GM06990 (cell line): ENCODE data around the gene GADD45B.
"Not testable (repeated sequence)": the region's sequence is repeated elsewhere in the genome, so short reads cannot be mapped to it uniquely, and the experiment has no call there.

Experiments used
- DNase-seq: peaks from one replicate; pipeline ENCODE4 v3.0.0-alpha.2; 2011; ENCODE audit not compliant: insufficient read length; ENCODE audit errors: extremely low read depth
- H3K27me3 ChIP-seq: replicated peaks from 2 replicates; pipeline ENCODE4 v1.6.0; 2011; ENCODE audit warnings: low read length; ENCODE audit not compliant: control insufficient read depth, insufficient read depth
- H3K36me3 ChIP-seq: 2 replicates; pipeline ENCODE4 v1.5.1; 2011; ENCODE audit warnings: low read length; ENCODE audit not compliant: control insufficient read depth, insufficient read depth
- H3K4me3 ChIP-seq: replicated peaks from 2 replicates; pipeline ENCODE4 v1.5.1; 2011; ENCODE audit warnings: low read depth, mild to moderate bottlenecking, control low read depth, low read length
- CTCF ChIP-seq: IDR thresholded peaks from 2 replicates; pipeline ENCODE4 v1.5.1; 2011; ENCODE audit warnings: low read length, control low read depth, mild to moderate bottlenecking, inconsistent platforms; ENCODE audit not compliant: insufficient read depth, poor library complexity, severe bottlenecking

GADD45B gene

DNA sequence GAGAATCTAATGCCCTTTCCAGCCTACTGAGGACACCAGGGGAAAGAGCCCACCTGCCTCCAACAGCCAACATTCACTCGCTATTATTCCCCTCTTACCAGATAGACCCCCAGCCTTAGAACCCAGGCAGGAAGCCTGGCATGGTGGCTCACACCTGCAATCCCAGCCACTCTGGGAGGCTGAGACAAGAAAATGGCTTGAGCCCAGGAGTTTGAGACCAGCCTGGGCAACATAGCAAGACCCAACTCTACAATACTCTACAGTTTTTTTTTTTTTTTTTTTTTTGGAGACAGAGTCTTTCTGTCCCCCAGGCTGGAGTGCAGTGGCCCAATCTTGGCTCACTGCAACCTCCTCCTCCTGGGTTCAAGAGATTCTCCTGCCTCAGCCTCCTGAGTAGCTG is 15.7 kb upstream of the GADD45B start:
- no peak overlapping the region for H3K4me3 ChIP-seq
- no peak for TF ChIP-seq CTCF
- no peaks in the 10 kb centered on the region for H3K27me3 ChIP-seq
- no peak for DNase-seq
- H3K36me3 ChIP-seq, result no peaks in the 10 kb centered on the region

GRCh38 chr19:2461751-2462634 is 13.9 kb upstream of the GADD45B start:
- Histone ChIP-seq H3K27me3 (no peaks in the 10 kb centered on the region), H3K4me3 (peak overlapping the region; percentile 83), H3K36me3 (no peaks in the 10 kb centered on the region)
- DNase-seq, result peak; percentile 80
- peak; percentile 2 for TF ChIP-seq CTCF

DNA sequence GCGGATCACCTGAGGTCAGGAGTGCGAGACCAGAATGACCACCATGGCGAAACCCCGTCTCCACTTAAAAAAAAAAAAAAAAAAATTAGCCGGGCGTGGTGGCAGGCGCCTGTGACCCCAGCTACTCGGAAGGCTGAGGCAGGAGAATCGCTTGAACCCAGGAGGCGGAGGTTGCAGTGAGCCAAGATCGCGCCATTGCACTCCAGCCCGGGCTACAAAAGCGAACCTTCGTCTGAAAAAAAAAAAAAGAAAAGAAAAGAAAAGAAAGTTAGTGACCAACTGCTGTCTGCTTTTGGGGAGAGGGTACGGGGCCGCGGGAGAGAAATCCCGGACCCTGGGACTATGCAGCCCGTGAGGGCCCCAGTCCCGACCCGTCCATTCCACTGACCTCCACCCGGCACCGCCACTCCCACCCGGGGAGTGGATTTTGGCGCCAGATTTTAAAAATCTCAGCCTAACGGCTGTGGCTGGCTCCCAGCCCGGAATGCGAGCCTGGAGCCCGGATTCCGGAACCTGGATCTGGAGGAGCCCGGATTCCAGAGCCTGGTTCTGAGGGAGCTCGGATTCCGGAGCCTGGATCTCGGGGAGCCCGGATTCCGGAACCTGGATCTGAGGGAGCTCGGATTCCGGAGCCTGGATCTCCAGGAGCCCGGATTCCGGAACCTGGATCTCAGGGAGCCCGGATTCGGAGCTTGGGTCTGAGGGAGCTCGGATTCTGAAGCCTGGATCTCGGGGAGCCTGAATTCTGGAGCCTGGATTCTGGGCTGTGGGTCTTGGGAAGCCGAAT is 13.1 kb upstream of the GADD45B start:
- Histone ChIP-seq H3K36me3 (no peaks in the 10 kb centered on the region), H3K4me3 (peak overlapping the region; percentile 83), H3K27me3 (no peaks in the 10 kb centered on the region)
- TF ChIP-seq CTCF, result no peak
- no peak for DNase-seq

DNA sequence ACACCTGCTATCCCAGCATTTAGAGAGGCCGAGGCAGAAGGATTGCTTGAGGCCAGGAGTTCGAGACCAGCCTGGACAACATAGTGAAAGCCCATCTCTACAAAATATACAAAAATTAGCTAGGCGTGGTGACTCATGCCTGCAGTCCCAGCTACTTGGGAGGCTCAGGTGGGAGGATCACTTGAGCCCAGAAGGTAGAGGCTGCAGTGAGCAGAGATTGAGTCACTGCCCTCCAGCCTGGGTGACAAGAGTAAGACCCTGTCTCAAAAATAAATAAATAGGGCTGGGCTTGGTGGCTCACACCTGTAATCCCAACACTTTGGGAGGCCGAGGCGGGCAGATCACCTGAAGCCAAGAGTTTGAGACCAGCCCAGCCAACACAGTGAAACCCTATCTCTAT is 12.2 kb upstream of the GADD45B start:
- not testable (repeated sequence) for DNase-seq, H3K4me3 ChIP-seq, H3K27me3 ChIP-seq, H3K36me3 ChIP-seq

DNA sequence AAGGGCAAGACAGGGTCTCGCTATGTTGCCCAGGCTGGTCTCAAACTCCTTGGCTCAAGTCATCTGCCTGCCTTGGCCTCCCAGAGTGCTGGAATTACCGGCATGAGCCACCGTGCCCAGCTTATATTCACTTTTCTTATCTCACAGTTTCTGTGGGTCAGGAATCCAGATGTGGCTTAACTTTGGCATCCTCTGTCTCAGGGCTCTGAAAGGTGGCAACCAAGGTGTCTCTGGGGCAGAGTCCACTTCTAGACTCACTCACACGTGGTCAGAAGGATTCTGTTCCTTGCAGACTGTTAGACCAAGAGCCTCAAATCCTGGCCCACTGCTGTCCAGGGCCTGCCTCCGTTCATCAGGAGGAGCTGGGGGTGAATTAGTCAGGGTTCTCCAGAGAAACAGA is 11.5 kb upstream of the GADD45B start:
- H3K27me3 ChIP-seq, result no peaks in the 10 kb centered on the region
- no peaks in the 10 kb centered on the region for H3K36me3 ChIP-seq
- no peak for TF ChIP-seq CTCF
- no peak overlapping the region for H3K4me3 ChIP-seq
- no peak for DNase-seq

- Histone ChIP-seq H3K27me3 (no peaks in the 10 kb centered on the region), H3K36me3 (no peaks in the 10 kb centered on the region), H3K4me3 (no peak overlapping the region)
- DNase-seq, result no peak
- no peak for TF ChIP-seq CTCF
Measured at GRCh38 chr19:2468596-2468995, 7.3 kb upstream of the GADD45B start.
